ENCODE results near the gene PSMD14. TPM values are rescaled to one million over a fixed set of nuclear protein-coding genes. Genes with fewer than 3 reads are reported as not detected.

The PSMD14 gene
- total and polyA plus RNA-seq, 2 of the 13 experiments (the other 11 are each of a cell fraction or from before 2014, with no cell fraction given), result 60.6 to 149 TPM

DNA sequence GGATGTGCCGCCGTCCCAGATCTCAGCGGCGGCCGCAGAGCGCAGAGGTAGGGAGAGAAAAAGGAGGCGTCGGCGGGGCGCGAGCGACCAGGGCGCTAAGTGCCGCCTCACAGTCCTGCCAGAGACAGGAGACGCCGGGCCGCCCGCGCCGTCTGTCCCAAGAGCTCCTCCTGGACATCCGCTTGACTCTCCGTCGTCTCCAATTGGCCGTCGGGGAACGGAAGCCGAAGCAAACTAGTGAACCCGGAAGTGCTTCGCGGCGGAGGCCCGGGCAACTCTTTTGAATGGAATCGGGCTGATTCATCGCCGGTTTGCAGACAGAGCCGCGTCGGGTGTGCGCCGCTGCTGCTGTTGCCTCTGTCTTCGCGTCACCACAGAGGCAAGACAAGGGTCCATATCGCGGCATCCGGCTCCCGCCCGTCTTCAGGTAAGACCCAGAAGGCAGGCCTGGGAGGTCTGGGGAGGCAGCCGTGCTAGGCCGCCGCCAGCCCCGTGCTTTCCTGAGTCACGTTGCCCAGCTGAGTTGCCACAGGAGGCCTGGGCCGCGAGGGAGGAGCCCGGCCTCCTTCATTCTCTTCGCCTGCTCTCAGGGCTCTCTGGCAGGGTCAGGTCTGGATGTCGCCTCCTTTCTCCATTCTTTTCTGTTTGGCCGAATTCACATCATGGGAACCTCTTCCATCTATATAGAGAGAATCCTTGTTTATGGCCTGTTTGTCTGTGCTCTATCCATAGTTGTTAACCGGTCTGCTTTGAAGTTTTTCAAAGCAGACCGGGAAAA lies at the start of gene PSMD14 (continued):
- TF ChIP-seq GTF2F1 (IDR thresholded peaks at IDR 0.05; ENCODE audit: low read length) (no peak), ZNF781 (CRISPR knock-in tag; IDR thresholded peaks at IDR 0.05; ENCODE audit: borderline replicate concordance, not compliant biosample characterization) (peak; percentile 85), ZNF749 (CRISPR knock-in tag; IDR thresholded peaks at IDR 0.05; ENCODE audit: borderline replicate concordance) (0 out of 2 replicates have a peak, but pooled peaks have one; percentile 45), ZFP36L1 (CRISPR knock-in tag; IDR thresholded peaks at IDR 0.05) (peak; percentile 82; the same call in 1 of the 2 replicates), ZNF562 (CRISPR knock-in tag; IDR thresholded peaks at IDR 0.05; ENCODE audit: borderline replicate concordance) (no peak), NFYC (CRISPR knock-in tag; IDR thresholded peaks at IDR 0.05) (peak; percentile 82), CC2D1A (CRISPR knock-in tag; IDR thresholded peaks at IDR 0.05) (no peak), JUND (CRISPR knock-in tag; IDR thresholded peaks at IDR 0.05) (peak; percentile 91), ATF7 (IDR thresholded peaks at IDR 0.05) (no peak), ATF7 (CRISPR knock-in tag; IDR thresholded peaks at IDR 0.05) (0 out of 2 replicates have a peak, but pooled peaks have one; percentile 60), EZH2 (conservative IDR thresholded peaks at IDR 0.05; ENCODE audit: low read depth, low read length) (no peak), ARNT (IDR thresholded peaks at IDR 0.05) (no peak), TOPORS (CRISPR knock-in tag; IDR thresholded peaks at IDR 0.05) (0 out of 2 replicates have a peak, but pooled peaks have one; percentile 34)
- TF ChIP-seq, protein P1, sequence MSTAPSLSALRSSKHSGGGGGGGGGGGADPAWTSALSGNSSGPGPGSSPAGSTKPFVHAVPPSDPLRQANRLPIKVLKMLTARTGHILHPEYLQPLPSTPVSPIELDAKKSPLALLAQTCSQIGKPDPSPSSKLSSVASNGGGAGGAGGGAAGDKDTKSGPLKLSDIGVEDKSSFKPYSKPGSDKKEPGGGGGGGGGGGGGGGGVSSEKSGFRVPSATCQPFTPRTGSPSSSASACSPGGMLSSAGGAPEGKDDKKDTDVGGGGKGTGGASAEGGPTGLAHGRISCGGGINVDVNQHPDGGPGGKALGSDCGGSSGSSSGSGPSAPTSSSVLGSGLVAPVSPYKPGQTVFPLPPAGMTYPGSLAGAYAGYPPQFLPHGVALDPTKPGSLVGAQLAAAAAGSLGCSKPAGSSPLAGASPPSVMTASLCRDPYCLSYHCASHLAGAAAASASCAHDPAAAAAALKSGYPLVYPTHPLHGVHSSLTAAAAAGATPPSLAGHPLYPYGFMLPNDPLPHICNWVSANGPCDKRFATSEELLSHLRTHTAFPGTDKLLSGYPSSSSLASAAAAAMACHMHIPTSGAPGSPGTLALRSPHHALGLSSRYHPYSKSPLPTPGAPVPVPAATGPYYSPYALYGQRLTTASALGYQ (CRISPR knock-in tag; IDR thresholded peaks at IDR 0.05), result peak; percentile 74; the same call in 1 of the 2 replicates
- TF ChIP-seq, protein P2, sequence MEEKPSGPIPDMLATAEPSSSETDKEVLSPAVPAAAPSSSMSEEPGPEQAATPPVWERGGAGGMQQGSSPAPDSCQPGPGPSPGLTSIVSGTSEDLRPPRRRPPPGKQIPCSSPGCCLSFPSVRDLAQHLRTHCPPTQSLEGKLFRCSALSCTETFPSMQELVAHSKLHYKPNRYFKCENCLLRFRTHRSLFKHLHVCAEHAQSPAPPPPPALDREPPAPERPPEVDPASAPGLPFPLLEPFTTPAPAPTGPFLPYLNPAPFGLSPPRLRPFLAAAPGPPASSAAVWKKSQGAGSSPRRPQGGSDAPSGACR (CRISPR knock-in tag; IDR thresholded peaks at IDR 0.05), result no peak; the same call in 1 of the 2 replicates
- TF ChIP-seq, protein P3, sequence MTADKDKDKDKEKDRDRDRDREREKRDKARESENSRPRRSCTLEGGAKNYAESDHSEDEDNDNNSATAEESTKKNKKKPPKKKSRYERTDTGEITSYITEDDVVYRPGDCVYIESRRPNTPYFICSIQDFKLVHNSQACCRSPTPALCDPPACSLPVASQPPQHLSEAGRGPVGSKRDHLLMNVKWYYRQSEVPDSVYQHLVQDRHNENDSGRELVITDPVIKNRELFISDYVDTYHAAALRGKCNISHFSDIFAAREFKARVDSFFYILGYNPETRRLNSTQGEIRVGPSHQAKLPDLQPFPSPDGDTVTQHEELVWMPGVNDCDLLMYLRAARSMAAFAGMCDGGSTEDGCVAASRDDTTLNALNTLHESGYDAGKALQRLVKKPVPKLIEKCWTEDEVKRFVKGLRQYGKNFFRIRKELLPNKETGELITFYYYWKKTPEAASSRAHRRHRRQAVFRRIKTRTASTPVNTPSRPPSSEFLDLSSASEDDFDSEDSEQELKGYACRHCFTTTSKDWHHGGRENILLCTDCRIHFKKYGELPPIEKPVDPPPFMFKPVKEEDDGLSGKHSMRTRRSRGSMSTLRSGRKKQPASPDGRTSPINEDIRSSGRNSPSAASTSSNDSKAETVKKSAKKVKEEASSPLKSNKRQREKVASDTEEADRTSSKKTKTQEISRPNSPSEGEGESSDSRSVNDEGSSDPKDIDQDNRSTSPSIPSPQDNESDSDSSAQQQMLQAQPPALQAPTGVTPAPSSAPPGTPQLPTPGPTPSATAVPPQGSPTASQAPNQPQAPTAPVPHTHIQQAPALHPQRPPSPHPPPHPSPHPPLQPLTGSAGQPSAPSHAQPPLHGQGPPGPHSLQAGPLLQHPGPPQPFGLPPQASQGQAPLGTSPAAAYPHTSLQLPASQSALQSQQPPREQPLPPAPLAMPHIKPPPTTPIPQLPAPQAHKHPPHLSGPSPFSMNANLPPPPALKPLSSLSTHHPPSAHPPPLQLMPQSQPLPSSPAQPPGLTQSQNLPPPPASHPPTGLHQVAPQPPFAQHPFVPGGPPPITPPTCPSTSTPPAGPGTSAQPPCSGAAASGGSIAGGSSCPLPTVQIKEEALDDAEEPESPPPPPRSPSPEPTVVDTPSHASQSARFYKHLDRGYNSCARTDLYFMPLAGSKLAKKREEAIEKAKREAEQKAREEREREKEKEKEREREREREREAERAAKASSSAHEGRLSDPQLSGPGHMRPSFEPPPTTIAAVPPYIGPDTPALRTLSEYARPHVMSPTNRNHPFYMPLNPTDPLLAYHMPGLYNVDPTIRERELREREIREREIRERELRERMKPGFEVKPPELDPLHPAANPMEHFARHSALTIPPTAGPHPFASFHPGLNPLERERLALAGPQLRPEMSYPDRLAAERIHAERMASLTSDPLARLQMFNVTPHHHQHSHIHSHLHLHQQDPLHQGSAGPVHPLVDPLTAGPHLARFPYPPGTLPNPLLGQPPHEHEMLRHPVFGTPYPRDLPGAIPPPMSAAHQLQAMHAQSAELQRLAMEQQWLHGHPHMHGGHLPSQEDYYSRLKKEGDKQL (CRISPR knock-in tag; IDR thresholded peaks at IDR 0.05; ENCODE audit: low read depth), result peak; percentile 42; the same call in 1 of the 2 replicates

All from HepG2 (cell line).